Measurements from ENCODE around the gene SPDYC. TPM values are rescaled to one million over a fixed set of nuclear protein-coding genes. Genes with fewer than 3 reads are reported as not detected.

Gene SPDYC
- total and polyA plus RNA-seq, 2 of the 13 experiments (the other 11 are each of a cell fraction or from before 2014, with no cell fraction given): 0.15 to 0.33 TPM

DNA sequence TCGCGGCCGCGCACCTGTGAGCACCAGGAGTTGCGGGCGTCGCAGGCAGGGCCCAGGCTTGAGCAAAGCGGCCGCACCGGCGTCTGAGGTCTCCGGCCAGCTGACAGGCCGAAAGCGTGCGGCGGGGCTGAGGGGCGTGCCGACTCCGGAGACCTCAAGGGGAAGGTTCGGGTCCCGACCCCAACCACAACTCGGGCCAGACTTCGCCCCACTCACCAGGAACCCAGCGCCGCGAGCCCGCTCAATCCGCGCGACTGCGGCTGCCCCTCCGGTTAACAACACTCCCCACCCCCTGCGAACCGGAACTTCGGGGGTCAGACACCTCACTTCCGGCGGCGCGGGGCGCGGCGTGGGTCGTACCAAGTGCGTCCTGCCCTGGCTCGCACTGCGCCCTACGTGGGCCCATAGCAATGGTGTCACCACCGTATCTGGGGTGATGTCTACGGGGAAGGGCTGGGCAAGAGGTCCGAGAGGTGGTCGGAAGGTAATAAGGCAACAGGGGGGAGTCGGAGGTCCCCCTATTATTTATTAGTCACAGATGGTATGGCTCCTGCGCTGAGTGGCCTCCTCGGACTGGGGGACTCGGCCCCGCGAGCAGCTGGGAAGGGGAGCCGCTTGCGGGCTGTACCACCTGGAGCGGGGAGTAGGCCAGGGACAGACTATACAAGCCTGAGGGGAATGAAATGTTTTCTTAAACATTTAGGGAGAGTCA lies 35.6 kb upstream of the SPDYC start, which contains the start of gene SYVN1 (continued):
- TF ChIP-seq ZNF260 (CRISPR knock-in tag; IDR thresholded peaks at IDR 0.05; ENCODE audit: borderline replicate concordance, low read depth): no peak
- no peak for TF ChIP-seq REL (CRISPR knock-in tag; conservative IDR thresholded peaks at IDR 0.05)
- TF ChIP-seq, protein P1, sequence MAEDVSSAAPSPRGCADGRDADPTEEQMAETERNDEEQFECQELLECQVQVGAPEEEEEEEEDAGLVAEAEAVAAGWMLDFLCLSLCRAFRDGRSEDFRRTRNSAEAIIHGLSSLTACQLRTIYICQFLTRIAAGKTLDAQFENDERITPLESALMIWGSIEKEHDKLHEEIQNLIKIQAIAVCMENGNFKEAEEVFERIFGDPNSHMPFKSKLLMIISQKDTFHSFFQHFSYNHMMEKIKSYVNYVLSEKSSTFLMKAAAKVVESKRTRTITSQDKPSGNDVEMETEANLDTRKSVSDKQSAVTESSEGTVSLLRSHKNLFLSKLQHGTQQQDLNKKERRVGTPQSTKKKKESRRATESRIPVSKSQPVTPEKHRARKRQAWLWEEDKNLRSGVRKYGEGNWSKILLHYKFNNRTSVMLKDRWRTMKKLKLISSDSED (CRISPR knock-in tag; IDR thresholded peaks at IDR 0.05): no peak
- no peak for TF ChIP-seq ZNF616 (CRISPR knock-in tag; IDR thresholded peaks at IDR 0.05; ENCODE audit: low read depth)
- TF ChIP-seq MEF2D (CRISPR knock-in tag; IDR thresholded peaks at IDR 0.05): no peak
- no peak for TF ChIP-seq XRCC5 (optimal IDR thresholded peaks at IDR 0.05; ENCODE audit: low read length)
- TF ChIP-seq ETV6 (CRISPR knock-in tag; conservative IDR thresholded peaks at IDR 0.05): no peak
- peak; percentile 79 for TF ChIP-seq KMT2B (CRISPR knock-in tag; IDR thresholded peaks at IDR 0.05)
- TF ChIP-seq ZNF841 (CRISPR knock-in tag; IDR thresholded peaks at IDR 0.05; ENCODE audit: borderline replicate concordance): no peak
- TF ChIP-seq SKI (IDR thresholded peaks at IDR 0.05; ENCODE audit: partially characterized antibody): no peak
- TF ChIP-seq RXRA (CRISPR knock-in tag; IDR thresholded peaks at IDR 0.05): peak; percentile 73
- peak; percentile 88 for TF ChIP-seq ASH2L (IDR thresholded peaks at IDR 0.05; ENCODE audit: insufficient read length, low read depth, low read length)
- peak; percentile 51; the same call in 1 of the 2 replicates for TF ChIP-seq ARNTL (CRISPR knock-in tag; IDR thresholded peaks at IDR 0.05)
- TF ChIP-seq ZNF251 (CRISPR knock-in tag; IDR thresholded peaks at IDR 0.05): no peak
- TF ChIP-seq NFYB (CRISPR knock-in tag; IDR thresholded peaks at IDR 0.05): no peak
- TF ChIP-seq HES4 (CRISPR knock-in tag; IDR thresholded peaks at IDR 0.05; ENCODE audit: borderline replicate concordance): peak; percentile 12; the same call in 1 of the 2 replicates
- TF ChIP-seq ZSCAN9 (CRISPR knock-in tag; IDR thresholded peaks at IDR 0.05; ENCODE audit: borderline replicate concordance): no peak
- TF ChIP-seq THYN1 (CRISPR knock-in tag; IDR thresholded peaks at IDR 0.05; ENCODE audit: borderline replicate concordance, low read depth): no peak
- peak; percentile 86 for TF ChIP-seq POLR2AphosphoS5 (IDR thresholded peaks at IDR 0.05; ENCODE audit: low read depth, low read length)
- no peak for TF ChIP-seq TMF1 (CRISPR knock-in tag; IDR thresholded peaks at IDR 0.05; ENCODE audit: low read depth)
- peak; percentile 98 for TF ChIP-seq GABPB1 (CRISPR knock-in tag; IDR thresholded peaks at IDR 0.05)
- TF ChIP-seq HOXD1 (CRISPR knock-in tag; IDR thresholded peaks at IDR 0.05): peak; percentile 45; the same call in 1 of the 2 replicates
- peak; percentile 74 for TF ChIP-seq DR1 (CRISPR knock-in tag; IDR thresholded peaks at IDR 0.05)
- TF ChIP-seq, protein P2, sequence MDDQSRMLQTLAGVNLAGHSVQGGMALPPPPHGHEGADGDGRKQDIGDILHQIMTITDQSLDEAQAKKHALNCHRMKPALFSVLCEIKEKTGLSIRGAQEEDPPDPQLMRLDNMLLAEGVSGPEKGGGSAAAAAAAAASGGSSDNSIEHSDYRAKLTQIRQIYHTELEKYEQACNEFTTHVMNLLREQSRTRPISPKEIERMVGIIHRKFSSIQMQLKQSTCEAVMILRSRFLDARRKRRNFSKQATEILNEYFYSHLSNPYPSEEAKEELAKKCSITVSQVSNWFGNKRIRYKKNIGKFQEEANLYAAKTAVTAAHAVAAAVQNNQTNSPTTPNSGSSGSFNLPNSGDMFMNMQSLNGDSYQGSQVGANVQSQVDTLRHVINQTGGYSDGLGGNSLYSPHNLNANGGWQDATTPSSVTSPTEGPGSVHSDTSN (CRISPR knock-in tag; IDR thresholded peaks at IDR 0.05; ENCODE audit: borderline replicate concordance): no peak
- no peak for TF ChIP-seq ARNT (IDR thresholded peaks at IDR 0.05)
- TF ChIP-seq NFYC (CRISPR knock-in tag; IDR thresholded peaks at IDR 0.05): no peak
- TF ChIP-seq GZF1 (CRISPR knock-in tag; IDR thresholded peaks at IDR 0.05): no peak
- no peak for TF ChIP-seq GTF3A (CRISPR knock-in tag; conservative IDR thresholded peaks at IDR 0.05)

Measured in HepG2 (cell line).